Memory B cell (primary cell): Measurements from ENCODE around the gene LRRC26.

Experiments
- ATAC-seq: fragments of 150-1000 bp; cut with Tn5 transposase; 2 replicates; pipeline ENCODE4 v1.10.0; 2021; ENCODE audit warnings: low read depth, mild to moderate bottlenecking, moderate library complexity
- DNase-seq, 2 donors: peaks; one replicate each; pipeline ENCODE4 v3.0.0; 2022; ENCODE audit warnings: low spot score in 2 of 2
- H3K27ac Mint-ChIP-seq: one replicate; pipeline ENCODE4 v1.8.0; 2022; ENCODE audit warnings: mild to moderate bottlenecking, moderate library complexity, mixed read lengths
- H3K27me3 Mint-ChIP-seq: one replicate; pipeline ENCODE4 v1.8.0; 2022; ENCODE audit warnings: mixed read lengths
- H3K36me3 Mint-ChIP-seq: one replicate; pipeline ENCODE4 v1.8.0; 2022; ENCODE audit warnings: mild to moderate bottlenecking, mixed read lengths
- H3K4me1 Mint-ChIP-seq: one replicate; pipeline ENCODE4 v1.8.0; 2022; ENCODE audit warnings: mixed read lengths
- H3K4me3 Mint-ChIP-seq: one replicate; pipeline ENCODE4 v1.8.0; 2022; ENCODE audit warnings: mild to moderate bottlenecking, moderate library complexity, mixed read lengths
- H3K9me3 Mint-ChIP-seq: one replicate; pipeline ENCODE4 v1.8.0; 2022; ENCODE audit warnings: mixed read lengths

Gene LRRC26

DNA sequence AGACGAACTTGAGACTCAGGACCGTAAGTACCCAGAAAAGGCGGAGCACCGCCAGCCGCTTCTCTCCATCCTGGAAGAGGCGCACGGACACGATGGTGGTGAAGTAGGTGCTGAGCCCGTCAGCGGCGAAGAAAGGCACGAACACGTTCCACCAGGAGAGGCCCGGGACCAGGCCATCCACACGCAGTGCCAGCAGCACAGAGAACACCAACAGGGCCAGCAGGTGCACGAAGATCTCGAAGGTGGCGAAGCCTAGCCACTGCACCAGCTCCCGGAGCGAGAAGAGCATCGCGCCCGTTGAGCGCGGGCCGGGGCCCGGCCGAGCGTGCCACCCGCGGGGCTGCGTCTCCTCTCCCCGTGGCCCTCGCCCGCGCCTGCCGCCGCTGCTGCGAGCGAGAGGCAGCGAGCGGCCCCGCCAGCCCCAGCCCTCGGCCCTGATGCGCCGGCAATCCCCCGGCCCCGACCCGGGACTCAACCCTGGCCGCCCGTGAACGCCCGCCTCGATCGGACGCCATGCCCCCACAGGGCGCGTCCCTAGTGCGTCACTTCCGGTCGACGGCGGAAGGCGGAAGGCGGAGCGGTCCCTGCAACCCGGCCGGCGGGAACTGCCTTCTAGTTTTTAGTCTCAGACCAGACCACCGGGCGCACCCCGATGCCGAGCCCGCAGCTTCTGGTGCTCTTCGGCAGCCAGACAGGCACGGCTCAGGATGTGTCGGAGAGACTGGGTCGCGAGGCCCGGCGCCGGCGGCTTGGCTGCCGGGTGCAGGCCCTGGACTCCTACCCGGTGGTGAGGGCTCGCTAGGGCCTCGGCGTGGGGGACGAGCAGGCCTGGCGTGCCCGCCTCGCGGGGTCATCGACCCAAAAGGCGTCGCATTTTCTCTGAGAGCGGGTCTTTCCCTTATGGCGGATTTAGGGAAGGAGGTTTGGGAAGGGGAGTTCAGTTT is 35.5 kb upstream of the LRRC26 start, which contains the start of the genes NDOR1 and TMEM203:
Gene NDOR1, plus strand, starts transcription at position 575 of the 944 bp plus-strand sequence. Its CDS starts 78 bp downstream, at position 653.
Gene TMEM203, minus strand, starts transcription at position 523 of the 944 bp plus-strand sequence. Its CDS starts 234 bp downstream, at position 289.
- no peaks in the 10 kb centered on the region for H3K9me3 Mint-ChIP-seq
- H3K4me3 Mint-ChIP-seq, result peak within 1 kb of the TSS; percentile 93
- peak within 1 kb of the TSS; percentile 94 for H3K27ac Mint-ChIP-seq
- H3K4me1 Mint-ChIP-seq, result peaks cover 36% of the 10 kb centered on the region
- DNase-seq (peak; percentile 91 to 97), ATAC-seq (peak; percentile 64)
- peaks cover 13% of the 10 kb centered on the region for H3K36me3 Mint-ChIP-seq
- no peaks in the 10 kb centered on the region for H3K27me3 Mint-ChIP-seq

DNA sequence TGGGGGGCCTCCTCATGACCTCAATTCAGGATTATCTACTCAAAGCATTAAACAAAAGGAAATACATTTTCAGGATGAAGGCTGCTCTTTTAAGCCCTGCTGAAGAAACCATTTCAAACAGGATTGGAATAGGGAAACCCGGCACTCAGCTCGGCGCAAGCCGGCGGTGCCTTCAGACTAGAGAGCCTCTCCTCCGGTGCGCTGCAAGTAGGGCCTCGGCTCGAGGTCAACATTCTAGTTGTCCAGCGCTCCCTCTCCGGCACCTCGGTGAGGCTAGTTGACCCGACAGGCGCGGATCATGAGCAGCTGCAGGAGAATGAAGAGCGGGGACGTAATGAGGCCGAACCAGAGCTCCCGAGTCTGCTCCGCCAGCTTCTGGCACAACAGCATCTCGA is 34.9 kb upstream of the LRRC26 start:
- no peak for ATAC-seq
- Mint-ChIP-seq H3K4me1 (peaks cover 36% of the 10 kb centered on the region), H3K4me3 (peak overlapping the region; percentile 93), H3K27ac (peak overlapping the region; percentile 94), H3K36me3 (peaks cover 13% of the 10 kb centered on the region), H3K9me3 (no peaks in the 10 kb centered on the region), H3K27me3 (no peaks in the 10 kb centered on the region)
- DNase-seq, result no peak

GRCh38 chr9:137202966-137203365 is 33.1 kb upstream of the LRRC26 start:
- Mint-ChIP-seq H3K4me1 (peaks cover 39% of the 10 kb centered on the region), H3K9me3 (no peaks in the 10 kb centered on the region), H3K27me3 (no peaks in the 10 kb centered on the region), H3K27ac (no peak overlapping the region), H3K4me3 (no peak overlapping the region), H3K36me3 (peaks cover 10% of the 10 kb centered on the region)
- ATAC-seq, result no peak
- DNase-seq, result no peak

DNA sequence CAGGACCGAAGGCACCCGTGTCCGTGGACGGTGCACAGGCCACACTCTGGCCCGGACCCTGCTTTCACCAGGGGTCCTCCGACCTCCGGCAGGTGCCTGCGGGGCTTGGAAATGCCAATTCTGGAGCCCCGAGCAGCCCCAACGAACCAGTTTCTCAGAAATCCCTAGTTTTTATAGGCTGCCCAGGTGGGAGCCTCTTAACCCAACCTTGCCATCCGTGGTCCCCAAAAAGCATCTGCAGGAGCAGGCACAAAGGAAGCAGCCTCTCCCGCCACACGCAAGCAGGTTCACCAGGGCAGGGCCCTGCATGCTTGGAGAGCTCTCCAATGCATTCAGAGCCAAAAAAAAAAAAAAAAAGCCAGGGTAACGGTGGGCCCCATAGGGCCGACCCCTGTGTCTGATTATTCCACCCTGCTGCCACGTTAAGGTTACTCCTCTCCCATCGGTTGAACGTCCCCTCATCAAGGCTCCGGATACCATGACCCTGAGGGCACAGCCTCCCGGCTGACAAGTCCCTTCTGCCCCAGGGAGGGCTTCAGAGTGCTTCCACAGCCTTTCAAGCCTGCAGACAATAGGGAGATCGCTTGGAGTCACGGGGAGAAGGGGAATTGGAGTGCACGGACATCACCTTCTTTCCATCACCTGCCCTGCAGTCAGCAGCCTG is 31.5 kb upstream of the LRRC26 start:
- ATAC-seq, result no peak
- no peak for DNase-seq
- Mint-ChIP-seq H3K27ac (peak overlapping the region; percentile 81), H3K27me3 (no peaks in the 10 kb centered on the region), H3K4me3 (peak overlapping the region; percentile 83), H3K4me1 (peaks cover 28% of the 10 kb centered on the region), H3K9me3 (no peaks in the 10 kb centered on the region), H3K36me3 (no peaks in the 10 kb centered on the region)

DNA sequence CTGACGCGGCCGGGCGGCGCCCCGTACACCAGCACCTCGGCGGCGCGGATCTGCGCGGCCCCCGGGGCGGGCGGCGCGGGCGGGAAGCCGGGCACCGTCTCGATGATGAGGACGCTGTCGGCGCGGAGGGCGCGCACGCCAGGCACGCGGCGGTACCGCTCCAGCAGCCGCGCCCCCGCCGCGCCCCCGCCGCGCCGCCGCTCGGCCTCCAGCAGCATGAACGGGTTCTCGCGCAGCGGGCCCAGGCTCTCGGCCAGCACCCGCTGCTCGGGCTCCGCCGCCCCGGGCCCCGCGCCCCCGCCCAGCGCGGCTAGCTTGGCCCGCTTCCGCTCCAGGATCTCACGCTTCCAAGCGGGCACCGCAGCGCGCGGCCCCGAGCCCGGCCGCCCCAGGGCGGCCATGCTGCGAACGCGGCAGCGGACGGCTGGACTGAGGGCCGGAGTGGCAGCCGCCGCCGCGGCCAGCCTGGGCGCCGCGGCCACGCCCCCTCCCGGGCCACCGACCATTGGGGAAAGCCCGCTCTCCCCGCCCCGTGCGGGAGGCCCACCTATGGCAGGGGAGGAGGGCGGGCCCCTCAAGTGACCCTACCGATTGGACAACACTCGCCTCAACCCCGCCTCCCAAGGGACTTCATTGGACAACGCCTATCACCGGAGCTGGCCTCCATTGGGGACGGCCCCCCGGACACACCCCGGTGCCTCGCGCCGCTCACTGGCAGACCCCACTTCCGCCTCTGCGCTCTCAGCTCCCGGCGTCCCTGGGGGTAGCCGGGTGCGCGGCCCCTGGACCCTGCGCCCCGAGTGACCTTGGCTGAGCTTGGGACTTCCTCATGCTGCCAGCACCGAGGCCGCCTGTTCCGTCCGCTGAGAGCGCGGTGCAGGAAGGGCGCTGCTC is 30.7 kb upstream of the LRRC26 start, which contains the start of gene TPRN:
Gene TPRN, minus strand, starts transcription at position 431 of the 894 bp plus-strand sequence. Its CDS starts 30 bp downstream, at position 401.
- Mint-ChIP-seq H3K27ac (peak within 1 kb of the TSS; percentile 81), H3K4me1 (peaks cover 21% of the 10 kb centered on the region), H3K4me3 (peak within 1 kb of the TSS; percentile 83), H3K9me3 (no peaks in the 10 kb centered on the region), H3K27me3 (no peaks in the 10 kb centered on the region), H3K36me3 (no peaks in the 10 kb centered on the region)
- DNase-seq, result peak; percentile 87 to 98
- peak; percentile 88 for ATAC-seq

DNA sequence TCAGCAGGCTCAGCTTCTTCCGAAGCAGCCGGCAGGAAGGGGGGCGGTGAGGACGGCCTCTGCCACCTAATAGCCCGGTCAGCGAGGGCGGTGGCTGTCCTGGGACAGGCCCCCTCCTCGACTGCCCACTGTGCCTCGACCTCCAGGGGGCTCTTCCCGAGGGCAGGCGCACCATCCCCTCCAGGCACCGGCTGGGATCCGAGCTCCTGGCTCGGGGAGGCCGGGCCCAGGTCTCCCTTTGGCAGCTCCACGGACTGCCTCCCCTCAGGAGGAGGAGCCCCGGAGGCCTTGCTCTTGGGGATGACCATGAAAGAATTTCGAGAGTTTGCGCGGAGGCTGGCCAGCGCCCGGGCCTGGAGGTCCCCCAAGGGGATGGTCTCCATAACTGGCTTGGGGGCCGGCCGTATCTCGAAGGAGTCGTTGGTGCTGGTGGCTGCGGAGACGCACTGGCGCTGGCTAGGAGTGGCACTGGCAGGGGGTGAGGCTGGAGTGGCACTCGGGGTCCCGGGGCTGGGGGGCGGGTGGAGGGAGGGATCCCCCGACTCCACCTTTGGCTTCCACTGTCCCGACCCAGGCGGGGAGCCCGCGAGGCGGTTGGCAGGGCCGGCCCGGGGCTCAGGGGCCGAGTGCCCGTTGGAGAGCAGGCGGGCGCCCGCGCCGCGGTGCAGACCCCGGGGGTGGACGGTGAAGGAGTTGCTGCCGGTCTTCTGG is 29.7 kb upstream of the LRRC26 start:
- H3K4me1 Mint-ChIP-seq, result peaks cover 22% of the 10 kb centered on the region
- H3K27me3 Mint-ChIP-seq, result no peaks in the 10 kb centered on the region
- H3K27ac Mint-ChIP-seq, result no peak overlapping the region
- no peaks in the 10 kb centered on the region for H3K9me3 Mint-ChIP-seq
- DNase-seq (no peak), ATAC-seq (no peak)
- H3K4me3 Mint-ChIP-seq, result peak overlapping the region; percentile 83
- no peaks in the 10 kb centered on the region for H3K36me3 Mint-ChIP-seq

GRCh38 chr9:137198902-137199283 is 29.0 kb upstream of the LRRC26 start:
- Mint-ChIP-seq H3K4me3 (no peak overlapping the region), H3K27me3 (no peaks in the 10 kb centered on the region), H3K9me3 (no peaks in the 10 kb centered on the region), H3K27ac (no peak overlapping the region), H3K36me3 (no peaks in the 10 kb centered on the region), H3K4me1 (peaks cover 19% of the 10 kb centered on the region)
- DNase-seq (no peak), ATAC-seq (no peak)

DNA sequence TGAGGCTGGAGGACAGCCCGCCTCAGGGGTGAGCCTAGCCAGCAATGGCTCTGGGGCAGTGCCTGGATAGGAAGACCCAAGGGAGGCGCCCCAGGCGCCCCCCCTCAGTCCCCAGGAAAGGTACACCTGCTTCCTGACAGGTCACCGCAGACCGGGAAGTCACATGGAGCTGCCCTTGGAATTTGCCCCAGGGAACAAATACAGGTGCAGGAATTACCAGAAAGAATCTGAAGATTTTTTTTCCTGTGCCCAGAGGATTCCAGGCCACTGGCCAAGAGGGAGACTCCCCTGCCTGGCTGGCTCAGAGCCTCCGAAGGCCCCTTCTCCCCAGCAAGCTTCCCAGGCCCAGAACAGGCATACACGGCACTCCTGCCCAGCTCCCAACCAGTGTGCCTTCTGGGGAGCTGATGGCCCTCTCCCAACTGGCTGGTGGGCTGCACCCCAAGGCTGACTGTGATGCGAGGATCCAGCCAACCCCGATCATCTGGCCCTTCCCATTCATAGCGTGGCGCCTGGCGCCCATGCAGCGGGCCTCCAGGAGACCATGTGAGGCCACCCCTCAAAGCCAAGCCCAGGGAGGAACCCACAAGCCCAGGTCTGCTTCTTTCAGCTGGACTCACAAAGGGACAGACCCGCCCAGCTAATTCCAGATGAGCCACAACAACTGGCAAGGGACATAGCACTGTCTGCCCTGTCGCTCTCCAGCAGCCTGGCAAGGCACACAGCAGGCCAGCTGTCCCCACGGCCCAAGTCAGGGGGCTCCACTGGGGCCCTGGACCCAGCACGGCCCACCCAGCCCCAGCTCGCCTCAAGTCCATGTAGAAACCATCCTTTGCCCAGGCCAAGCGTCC is 28.4 kb upstream of the LRRC26 start:
- Mint-ChIP-seq H3K9me3 (no peaks in the 10 kb centered on the region), H3K36me3 (no peaks in the 10 kb centered on the region), H3K27me3 (no peaks in the 10 kb centered on the region), H3K27ac (no peak overlapping the region), H3K4me1 (peaks cover 17% of the 10 kb centered on the region), H3K4me3 (peak overlapping the region; percentile 27)
- DNase-seq (no peak), ATAC-seq (no peak)

- ATAC-seq, result no peak
- H3K9me3 Mint-ChIP-seq, result no peaks in the 10 kb centered on the region
- DNase-seq, result no peak
- H3K36me3 Mint-ChIP-seq, result peaks cover 4% of the 10 kb centered on the region
- no peak overlapping the region for H3K4me3 Mint-ChIP-seq
- no peaks in the 10 kb centered on the region for H3K27me3 Mint-ChIP-seq
- H3K27ac Mint-ChIP-seq, result no peak overlapping the region
- H3K4me1 Mint-ChIP-seq, result peaks cover 9% of the 10 kb centered on the region
These were observed 25.8 kb upstream of the LRRC26 start for GRCh38 chr9:137195525-137196220.

DNA sequence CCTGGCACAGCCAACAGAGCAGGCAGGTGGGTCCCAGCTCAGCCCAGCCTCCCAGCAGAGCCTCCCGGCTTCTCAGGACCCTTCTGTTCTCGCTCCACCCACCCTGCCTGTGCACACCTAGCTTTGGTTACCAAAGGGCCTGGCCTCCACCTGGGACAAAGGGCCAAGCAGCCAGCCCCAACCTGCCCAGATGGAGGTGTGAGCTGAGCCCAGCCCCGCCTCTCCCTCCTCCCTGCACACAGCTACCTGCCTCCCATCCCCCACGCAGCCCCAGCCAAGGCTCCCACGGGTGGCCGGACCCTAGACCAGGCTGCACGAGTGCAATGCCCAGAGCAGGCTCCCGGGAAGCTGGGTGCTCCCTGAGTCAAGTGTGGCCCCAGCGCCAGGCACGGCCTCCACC is 25.1 kb upstream of the LRRC26 start:
- H3K9me3 Mint-ChIP-seq, result no peaks in the 10 kb centered on the region
- no peak overlapping the region for H3K27ac Mint-ChIP-seq
- H3K36me3 Mint-ChIP-seq, result peaks cover 4% of the 10 kb centered on the region

DNA sequence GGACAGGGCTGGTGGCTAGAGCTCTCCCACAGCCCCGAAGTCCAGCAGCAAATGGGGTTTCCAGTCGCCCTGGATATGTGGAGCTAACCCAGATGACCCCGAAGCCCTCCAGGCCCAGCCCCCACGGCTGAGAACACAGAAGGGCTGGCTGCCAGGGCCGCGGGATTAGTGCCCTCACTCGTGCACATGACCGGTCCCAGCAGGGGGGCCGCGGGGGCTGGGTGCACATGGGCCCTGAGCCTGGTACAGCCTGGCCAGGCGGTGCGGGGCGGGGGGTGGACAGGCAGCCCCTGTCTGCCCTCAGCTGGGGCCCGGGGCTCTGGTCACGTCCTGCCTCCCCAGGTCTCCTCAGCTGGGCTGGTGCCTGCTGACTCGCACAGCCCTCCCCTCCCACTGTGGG is 24.5 kb upstream of the LRRC26 start:
- no peak for ATAC-seq

More for the DNA sequence above, 25.1 kb upstream of the LRRC26 start:
- H3K27me3 Mint-ChIP-seq, result no peaks in the 10 kb centered on the region
- peaks cover 9% of the 10 kb centered on the region for H3K4me1 Mint-ChIP-seq
- no peak overlapping the region for H3K4me3 Mint-ChIP-seq
- ATAC-seq, result no peak
- DNase-seq, result no peak

DNA sequence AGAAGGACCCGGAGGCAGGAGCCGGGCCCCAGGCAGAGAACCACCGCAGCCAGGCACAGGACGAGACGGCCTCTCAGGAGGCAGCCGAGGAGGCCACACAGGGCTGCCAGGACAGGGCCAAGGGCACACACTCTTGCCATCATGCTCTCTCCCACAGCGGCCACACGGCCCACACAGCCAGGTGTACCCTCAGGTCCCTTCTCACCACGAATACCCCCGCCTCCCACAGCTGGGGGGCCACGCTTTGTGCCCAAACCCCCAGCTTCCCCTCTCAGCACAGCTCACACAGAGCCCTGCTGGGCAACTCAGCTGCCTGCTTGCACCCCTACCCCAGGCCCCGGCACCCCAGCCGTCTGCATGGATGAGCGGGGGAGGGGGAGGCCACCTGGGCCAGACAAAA is 23.9 kb upstream of the LRRC26 start:
- no peak for DNase-seq
- Mint-ChIP-seq H3K4me3 (no peak overlapping the region), H3K27ac (no peak overlapping the region), H3K36me3 (peaks cover 4% of the 10 kb centered on the region), H3K4me1 (peaks cover 13% of the 10 kb centered on the region), H3K27me3 (no peaks in the 10 kb centered on the region), H3K9me3 (no peaks in the 10 kb centered on the region)
- no peak for ATAC-seq

More for the DNA sequence above, 24.5 kb upstream of the LRRC26 start:
- Mint-ChIP-seq H3K27me3 (no peaks in the 10 kb centered on the region), H3K27ac (no peak overlapping the region), H3K36me3 (peaks cover 4% of the 10 kb centered on the region), H3K4me3 (no peak overlapping the region), H3K4me1 (peaks cover 9% of the 10 kb centered on the region), H3K9me3 (no peaks in the 10 kb centered on the region)
- DNase-seq, result no peak
